Embryonic facial prominence (tissue), 1 donor: ENCODE results near the gene ABCA13.
"Not testable (repeated sequence)": the region's sequence is repeated elsewhere in the genome, so short reads cannot be mapped to it uniquely, and the experiment has no call there.

Experiments used
- DNase-seq: peaks from one replicate; pipeline ENCODE4 v3.0.0-alpha.2; 2016; ENCODE audit errors: extremely low spot score

Gene ABCA13

DNA sequence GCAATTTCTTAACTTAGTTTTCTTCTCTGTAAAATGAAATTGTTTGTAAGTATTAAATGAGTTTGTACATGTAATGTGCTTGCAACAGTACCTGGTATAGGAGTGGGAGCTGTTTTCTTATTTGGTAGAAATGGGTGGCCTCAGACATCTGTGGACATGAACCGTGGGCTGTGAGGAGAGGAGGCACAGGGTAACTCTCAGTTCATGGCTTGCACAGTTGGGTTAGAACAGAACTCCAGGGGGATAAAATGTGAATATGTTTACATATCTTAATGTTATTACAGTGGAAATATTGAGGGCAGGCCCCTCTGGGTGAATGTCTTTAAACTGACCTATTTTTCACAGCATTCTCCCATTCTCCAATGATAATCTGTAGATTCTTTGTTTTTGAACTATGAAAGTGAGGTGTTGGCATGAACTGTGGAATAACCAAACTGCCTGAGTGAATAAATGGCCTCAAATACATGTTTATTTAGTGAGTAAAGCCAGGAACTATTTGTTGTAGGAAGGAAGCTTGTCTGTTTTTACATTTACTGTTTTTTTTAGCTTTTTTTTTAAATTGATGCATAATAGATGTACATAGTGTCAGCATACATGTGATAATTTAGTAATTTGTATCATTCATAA, 2.6 kb downstream of the ABCA13 start:
- no peak for DNase-seq

GRCh38 chr7:48175019-48175418, 3.8 kb downstream of the ABCA13 start:
- DNase-seq: no peak

GRCh38 chr7:48176356-48176893, 5.2 kb downstream of the ABCA13 start:
- DNase-seq: no peak

GRCh38 chr7:48177271-48177670, 6.0 kb downstream of the ABCA13 start:
- no peak for DNase-seq

GRCh38 chr7:48179496-48180030, 8.3 kb downstream of the ABCA13 start:
- no peak for DNase-seq

- DNase-seq: no peak
These were observed 9.7 kb downstream of the ABCA13 start for GRCh38 chr7:48180981-48181380.

GRCh38 chr7:48182718-48183369, 11.6 kb downstream of the ABCA13 start:
- DNase-seq: no peak

DNA sequence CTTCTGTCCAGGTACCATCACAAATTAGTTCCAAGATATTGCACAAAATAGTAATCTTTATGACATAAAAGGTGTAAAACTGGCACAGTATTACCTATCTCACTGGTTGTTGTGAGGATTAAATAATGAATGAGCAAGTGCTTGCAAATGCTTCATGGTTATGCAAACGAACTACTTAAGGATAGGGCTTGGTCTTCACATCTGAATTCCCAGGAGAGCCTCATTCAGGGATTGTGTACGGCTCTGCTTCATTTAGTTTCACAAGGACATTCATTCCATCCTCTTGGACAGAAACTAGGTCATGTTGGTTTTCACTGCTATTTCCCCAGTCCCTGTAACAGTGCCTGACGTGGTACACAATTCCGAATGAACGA, 12.1 kb downstream of the ABCA13 start:
- DNase-seq: no peak

DNA sequence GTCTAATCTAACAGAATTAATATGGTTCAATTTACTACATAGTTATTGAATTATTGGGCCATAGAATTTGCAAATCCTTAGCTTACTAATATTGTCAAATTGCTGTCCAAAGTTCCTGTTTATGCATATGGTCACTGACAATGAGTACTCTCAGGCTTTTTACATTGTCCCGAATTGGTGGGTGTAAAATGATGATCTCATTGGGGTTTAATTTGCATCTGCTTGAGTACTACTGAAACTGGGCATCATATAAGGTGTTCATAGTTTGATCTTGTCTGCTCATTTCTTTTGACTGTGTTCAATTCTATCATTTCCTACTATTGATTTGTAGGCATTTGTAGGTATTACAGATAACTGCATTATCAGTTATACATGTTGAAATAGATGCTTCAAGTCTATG, 12.7 kb downstream of the ABCA13 start:
- DNase-seq: no peak

- DNase-seq: no peak
These were observed 17.7 kb downstream of the ABCA13 start for GRCh38 chr7:48188776-48189520.

DNA sequence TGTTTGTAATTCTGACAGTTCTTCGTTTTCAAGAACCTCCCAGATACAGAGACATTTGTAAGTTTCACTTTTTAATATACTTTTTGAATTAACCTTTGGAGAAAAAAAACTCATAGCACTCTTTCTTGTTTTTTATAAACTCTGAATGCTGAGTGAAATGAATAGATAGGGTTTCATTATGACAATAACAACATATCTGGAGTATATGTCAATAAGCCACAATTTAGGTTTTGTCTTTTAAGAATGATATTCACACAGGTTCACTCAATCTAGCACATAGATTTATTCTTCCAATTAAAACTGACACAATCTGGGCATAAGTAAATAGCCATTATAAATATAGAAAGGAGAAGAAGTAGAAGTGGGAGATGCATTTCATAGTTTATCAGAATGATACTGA, 21.7 kb downstream of the ABCA13 start:
- DNase-seq: no peak

DNA sequence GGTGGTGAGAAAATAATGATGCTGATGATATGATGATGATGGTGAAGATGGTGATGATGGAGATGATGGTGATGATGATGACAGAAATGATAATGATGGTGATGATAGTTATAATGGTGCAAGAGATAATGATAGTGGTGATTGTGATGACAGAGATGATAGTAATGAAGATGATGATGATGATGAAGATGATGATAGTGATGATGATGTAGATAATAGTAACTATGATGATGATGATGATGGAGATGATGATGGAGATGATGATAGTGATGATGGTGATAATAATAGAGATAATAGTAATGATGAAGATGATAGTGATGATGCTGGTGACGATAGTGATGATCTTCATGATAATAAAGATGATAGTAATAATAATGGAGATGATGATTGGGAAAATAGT, 22.2 kb downstream of the ABCA13 start:
- DNase-seq: no peak

DNA sequence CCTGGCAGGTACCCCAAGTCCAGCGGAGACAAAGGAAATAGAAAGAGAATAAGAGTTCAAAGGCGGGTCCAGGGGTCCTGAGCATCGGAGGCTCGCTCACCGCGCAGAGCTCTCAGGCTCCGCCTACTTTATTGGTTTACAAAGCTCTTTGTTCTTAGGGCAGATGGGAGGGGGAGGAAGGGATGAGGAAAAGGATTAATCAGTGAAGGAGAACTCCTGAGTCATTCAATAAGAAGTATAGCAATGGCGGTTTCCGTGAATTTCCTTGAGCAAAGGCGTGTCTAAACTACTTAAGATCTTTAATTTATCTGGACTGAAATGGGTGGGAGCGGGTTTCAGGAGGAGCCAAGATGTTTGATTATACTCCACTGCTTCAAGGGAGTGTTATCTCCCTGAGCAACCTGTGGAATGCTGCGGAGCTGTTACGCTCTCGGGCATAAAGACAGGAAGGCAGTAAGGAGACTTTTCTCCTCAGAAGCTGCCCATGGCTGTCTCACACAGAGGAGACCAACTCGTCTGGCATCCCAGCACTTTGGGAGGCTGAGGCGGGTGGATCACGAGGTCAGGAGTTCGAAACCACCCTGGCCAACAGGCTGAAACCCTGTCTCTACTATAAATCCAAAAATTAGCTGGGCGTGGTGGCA, 29.8 kb downstream of the ABCA13 start:
- not testable (repeated sequence) for DNase-seq

GRCh38 chr7:48202916-48203315, 31.7 kb downstream of the ABCA13 start:
- not testable (repeated sequence) for DNase-seq

- no peak for DNase-seq
These were observed 36.0 kb downstream of the ABCA13 start for GRCh38 chr7:48207155-48207675.

DNA sequence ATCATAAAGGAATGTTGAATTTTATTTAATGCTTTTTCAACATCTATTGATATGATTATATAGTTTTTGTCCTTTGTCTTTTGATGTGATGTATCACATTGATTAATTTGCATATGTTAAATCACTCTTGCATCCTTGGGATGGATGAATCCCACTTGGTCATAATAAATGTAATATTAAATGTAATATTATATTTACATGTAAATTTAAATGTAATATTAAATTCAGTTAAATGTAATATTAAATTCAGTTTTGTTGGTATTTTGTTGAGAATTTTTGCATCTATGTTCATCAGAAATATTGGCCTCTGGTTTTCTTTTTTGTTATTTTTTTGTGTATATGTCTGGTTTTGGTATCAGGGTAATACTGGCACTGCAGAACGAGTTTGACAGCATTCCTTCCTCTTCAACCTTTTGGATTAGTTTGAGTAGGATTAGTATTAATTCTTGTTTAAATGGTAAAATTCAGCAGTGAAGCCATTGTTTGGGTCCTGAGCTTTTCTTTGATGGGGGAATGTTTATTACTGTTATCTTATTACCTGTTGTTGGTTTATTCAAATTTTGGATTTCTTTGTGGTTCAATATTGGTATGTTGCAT, 37.8 kb downstream of the ABCA13 start:
- no peak for DNase-seq

- DNase-seq: no peak
These were observed 42.0 kb downstream of the ABCA13 start for GRCh38 chr7:48213226-48213625.

GRCh38 chr7:48217266-48217665, 46.0 kb downstream of the ABCA13 start:
- DNase-seq: no peak

GRCh38 chr7:48217753-48218152, 46.5 kb downstream of the ABCA13 start:
- DNase-seq: no peak

- DNase-seq: no peak
These were observed 52.8 kb downstream of the ABCA13 start for GRCh38 chr7:48224042-48224441.

DNA sequence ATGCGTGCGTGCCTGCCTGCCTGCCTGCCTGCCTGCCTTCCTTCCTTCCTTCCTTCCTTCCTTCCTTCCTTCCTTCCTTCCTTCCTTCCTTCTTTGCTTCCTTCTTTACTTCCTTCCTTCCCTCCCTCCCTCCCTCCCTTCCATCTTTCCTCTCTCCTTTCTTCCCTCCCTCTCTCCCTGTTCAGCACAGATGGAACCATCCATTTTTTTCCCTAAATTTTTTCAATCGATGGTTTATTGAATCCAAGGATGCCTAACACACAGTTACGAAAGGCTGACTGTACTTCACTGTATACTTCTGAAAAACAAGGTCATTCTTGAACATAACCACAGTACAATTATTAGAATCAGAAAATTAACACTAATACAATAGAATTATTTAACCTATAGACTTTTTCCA, 53.8 kb downstream of the ABCA13 start:
- no peak for DNase-seq
